ENCODE measurements around the gene INPP5A. TPM values are rescaled to one million over a fixed set of nuclear protein-coding genes. Genes with fewer than 3 reads are reported as not detected.
A peak's percentile ranks its signal among the peaks of the same experiment; 100 is the strongest.

Gene INPP5A
- total RNA-seq, 1 donor from 2014 or later, result 30.6 TPM

DNA sequence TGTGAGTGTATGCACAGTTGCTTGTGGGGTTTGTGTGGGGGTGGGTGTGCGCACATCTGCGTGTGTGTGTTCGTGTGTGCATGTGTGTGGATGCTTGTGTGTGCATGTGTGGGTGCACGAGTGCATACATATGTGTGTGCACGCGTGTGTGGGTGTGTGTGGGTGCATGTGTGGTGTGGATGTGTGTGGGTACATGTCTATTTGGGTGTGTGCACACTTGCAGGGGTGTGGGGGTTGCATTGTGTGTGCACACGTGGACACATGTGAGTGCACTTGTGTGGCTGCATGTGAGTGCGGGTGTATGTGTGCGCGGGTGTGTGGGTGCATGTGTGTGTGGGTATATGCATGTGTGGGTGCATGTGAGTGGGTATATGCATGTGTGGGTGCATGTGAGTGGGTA lies 174.7 kb downstream of the INPP5A start:
- no peak overlapping the region for H3K27ac Mint-ChIP-seq

DNA sequence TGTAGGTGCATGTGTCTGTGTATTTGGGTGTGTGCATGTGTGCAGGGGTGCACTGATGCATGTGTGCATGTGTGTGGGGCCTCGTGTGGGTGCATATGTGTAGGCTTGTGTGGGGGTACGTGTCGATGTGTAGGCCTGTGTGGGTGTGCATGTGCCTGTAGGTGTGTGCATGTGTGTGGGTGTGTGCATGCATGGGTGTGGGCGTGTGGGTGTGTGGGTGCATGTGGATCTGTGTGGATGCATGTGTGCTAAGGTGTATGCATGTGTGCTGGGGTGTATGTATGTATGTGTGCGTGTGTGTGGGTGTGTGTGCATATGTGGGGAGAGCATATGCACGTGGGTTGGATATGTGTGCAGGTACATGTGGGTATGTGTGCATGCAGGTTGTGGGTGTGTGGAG lies 175.2 kb downstream of the INPP5A start:
- Mint-ChIP-seq H3K4me3 (ENCODE audit: low read depth) (no peak overlapping the region), H3K9me3 (ENCODE audit: low read depth) (no peaks in the 10 kb centered on the region), H3K27ac (peak overlapping the region; percentile 73), H3K27me3 (no peaks in the 10 kb centered on the region), H3K36me3 (ENCODE audit: insufficient read depth) (peaks cover 17% of the 10 kb centered on the region), H3K4me1 (ENCODE audit: low read depth) (peaks cover 4% of the 10 kb centered on the region)
- DNase-seq (ENCODE audit: low spot score, unreplicated experiment), result no peak
- TF ChIP-seq, protein P1, sequence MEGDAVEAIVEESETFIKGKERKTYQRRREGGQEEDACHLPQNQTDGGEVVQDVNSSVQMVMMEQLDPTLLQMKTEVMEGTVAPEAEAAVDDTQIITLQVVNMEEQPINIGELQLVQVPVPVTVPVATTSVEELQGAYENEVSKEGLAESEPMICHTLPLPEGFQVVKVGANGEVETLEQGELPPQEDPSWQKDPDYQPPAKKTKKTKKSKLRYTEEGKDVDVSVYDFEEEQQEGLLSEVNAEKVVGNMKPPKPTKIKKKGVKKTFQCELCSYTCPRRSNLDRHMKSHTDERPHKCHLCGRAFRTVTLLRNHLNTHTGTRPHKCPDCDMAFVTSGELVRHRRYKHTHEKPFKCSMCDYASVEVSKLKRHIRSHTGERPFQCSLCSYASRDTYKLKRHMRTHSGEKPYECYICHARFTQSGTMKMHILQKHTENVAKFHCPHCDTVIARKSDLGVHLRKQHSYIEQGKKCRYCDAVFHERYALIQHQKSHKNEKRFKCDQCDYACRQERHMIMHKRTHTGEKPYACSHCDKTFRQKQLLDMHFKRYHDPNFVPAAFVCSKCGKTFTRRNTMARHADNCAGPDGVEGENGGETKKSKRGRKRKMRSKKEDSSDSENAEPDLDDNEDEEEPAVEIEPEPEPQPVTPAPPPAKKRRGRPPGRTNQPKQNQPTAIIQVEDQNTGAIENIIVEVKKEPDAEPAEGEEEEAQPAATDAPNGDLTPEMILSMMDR (IDR thresholded peaks at IDR 0.05; ENCODE audit: unreplicated experiment), result no peak

More for the DNA sequence above, 174.7 kb downstream of the INPP5A start:
- TF ChIP-seq, protein P1 (IDR thresholded peaks at IDR 0.05; ENCODE audit: unreplicated experiment), result no peak
- Mint-ChIP-seq H3K9me3 (ENCODE audit: low read depth) (no peaks in the 10 kb centered on the region), H3K4me3 (ENCODE audit: low read depth) (no peak overlapping the region), H3K4me1 (ENCODE audit: low read depth) (peaks cover 4% of the 10 kb centered on the region), H3K36me3 (ENCODE audit: insufficient read depth) (peaks cover 21% of the 10 kb centered on the region), H3K27me3 (no peaks in the 10 kb centered on the region)
- DNase-seq (ENCODE audit: low spot score, unreplicated experiment), result no peak

DNA sequence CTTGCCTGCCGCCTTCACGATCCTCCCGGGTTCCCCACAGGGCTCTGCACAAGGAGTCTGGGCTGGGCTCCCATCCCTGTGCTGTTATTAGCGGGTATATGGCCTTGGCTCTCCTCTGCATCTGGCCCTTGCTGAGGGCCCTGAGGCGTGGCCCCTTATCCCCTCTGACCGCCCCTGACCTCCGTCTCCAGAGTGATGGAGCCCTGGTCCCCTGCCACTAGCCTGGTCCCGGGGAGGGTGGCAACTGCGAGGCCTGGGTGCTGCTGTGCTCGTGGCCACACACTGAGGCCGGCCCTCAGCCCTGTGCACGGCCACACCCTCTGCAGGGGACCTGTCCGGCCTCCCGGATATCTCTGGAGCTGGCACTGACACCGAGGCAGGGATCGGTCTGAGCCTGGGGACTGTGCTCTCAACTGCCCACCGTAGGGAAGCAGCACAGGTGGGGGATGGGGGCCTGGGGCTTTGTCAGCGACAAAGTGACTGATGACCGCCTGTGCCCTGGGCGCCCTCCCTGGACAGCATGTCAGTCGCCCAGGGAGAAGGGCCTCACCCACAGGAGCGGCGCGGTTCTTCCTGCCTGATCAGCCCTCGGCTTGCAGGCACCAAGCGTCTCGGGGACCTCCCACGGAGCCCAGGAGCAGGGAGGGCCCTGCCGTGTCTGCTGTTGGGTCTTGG lies 176.0 kb downstream of the INPP5A start:
- H3K9me3 Mint-ChIP-seq (ENCODE audit: low read depth), result no peaks in the 10 kb centered on the region
- no peak overlapping the region for H3K4me3 Mint-ChIP-seq (ENCODE audit: low read depth)
- H3K4me1 Mint-ChIP-seq (ENCODE audit: low read depth), result peaks cover 4% of the 10 kb centered on the region
- peaks cover 11% of the 10 kb centered on the region for H3K36me3 Mint-ChIP-seq (ENCODE audit: insufficient read depth)
- TF ChIP-seq, protein P1 (IDR thresholded peaks at IDR 0.05; ENCODE audit: unreplicated experiment), result no peak
- DNase-seq (ENCODE audit: low spot score, unreplicated experiment), result no peak
- no peaks in the 10 kb centered on the region for H3K27me3 Mint-ChIP-seq
- H3K27ac Mint-ChIP-seq, result no peak overlapping the region

DNA sequence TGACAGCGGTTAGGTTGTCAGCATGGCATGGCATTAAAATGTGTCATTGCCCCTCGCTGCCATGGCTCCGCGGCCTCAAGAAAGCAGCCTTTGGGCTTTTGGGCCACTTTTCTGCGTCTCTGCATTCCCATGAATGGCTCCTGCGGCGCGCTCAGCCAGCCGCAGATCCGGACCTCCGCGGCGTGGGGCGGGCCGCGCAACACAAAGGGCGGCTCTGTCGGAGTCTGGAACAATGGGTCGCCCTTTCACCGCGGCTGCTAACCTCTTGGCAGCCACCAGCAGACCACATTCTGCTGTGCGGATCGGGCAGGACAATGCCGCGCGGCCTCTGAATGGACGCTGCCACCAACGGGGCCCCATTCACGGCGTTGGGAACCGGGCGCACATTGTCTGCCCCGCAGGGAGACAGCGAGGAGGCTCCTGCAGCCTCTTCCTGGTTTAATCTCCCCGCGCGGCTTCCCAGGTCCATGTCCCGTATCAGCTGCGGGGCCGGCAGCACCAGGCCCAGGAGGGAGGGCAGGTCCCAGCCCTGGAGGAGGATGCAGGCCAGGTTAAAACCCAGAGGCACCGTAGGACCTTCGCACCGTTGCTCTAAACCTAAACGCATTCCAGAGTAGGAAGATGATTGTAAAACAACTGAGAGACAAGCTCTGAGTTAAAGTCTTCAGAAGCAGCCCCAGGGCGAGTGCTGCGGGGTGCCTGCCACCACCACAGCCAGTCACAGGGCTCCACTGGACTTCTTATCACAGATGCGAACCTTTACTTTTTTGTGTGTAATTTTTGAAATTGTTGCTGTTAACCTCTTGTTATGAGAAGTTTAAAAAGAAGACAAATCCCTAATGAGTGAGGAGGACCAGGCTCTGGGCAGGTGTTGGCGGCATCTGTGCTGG lies 176.8 kb downstream of the INPP5A start:
- TF ChIP-seq, protein P1 (IDR thresholded peaks at IDR 0.05; ENCODE audit: unreplicated experiment), result no peak
- Mint-ChIP-seq H3K9me3 (ENCODE audit: low read depth) (no peaks in the 10 kb centered on the region), H3K36me3 (ENCODE audit: insufficient read depth) (peaks cover 10% of the 10 kb centered on the region), H3K27ac (no peak overlapping the region), H3K4me1 (ENCODE audit: low read depth) (peaks cover 4% of the 10 kb centered on the region), H3K4me3 (ENCODE audit: low read depth) (no peak overlapping the region), H3K27me3 (no peaks in the 10 kb centered on the region)
- DNase-seq (ENCODE audit: low spot score, unreplicated experiment), result no peak

DNA sequence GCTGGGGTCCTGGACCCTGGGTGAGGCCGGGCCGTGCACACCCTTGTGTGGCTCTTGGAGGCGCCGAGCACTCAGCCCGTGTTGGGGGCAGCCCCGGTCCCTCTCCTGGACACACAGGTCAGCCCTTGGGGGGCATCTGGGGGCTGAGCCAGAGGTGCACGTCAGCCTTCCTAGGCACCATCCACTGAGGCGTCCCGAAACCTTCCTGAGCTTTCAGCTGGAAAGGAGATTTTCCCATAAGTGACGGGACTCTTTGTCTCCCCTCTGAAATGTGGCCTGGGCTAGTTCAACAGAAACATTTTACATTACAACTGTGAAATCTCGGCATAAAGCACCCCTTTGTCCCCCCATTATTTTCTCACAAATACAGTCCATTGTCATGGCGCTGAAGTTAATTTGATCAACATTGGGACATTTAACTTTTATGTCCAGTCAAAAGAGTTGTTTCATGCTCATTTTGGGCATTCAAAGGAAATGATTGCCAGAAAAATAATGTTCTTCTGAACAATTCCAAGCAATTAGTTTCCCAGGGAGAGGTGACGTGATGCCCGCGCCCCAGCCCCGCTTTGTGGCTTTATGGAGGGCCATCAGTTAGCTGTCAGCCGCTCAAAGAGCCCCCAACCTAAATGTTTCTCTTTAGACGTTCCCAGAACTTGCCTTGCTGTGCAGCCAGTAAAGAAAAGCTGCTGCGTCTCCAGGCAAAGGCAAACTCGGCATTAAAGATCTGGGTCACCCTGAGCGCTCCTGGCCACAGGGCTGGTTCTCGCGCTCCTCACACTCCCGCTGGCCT lies 177.6 kb downstream of the INPP5A start:
- peak overlapping the region; percentile 26 for H3K4me3 Mint-ChIP-seq (ENCODE audit: low read depth)
- no peak overlapping the region for H3K27ac Mint-ChIP-seq
- H3K9me3 Mint-ChIP-seq (ENCODE audit: low read depth), result no peaks in the 10 kb centered on the region
- TF ChIP-seq, protein P1 (IDR thresholded peaks at IDR 0.05; ENCODE audit: unreplicated experiment), result no peak
- H3K36me3 Mint-ChIP-seq (ENCODE audit: insufficient read depth), result peaks cover 8% of the 10 kb centered on the region
- H3K27me3 Mint-ChIP-seq, result no peaks in the 10 kb centered on the region
- H3K4me1 Mint-ChIP-seq (ENCODE audit: low read depth), result peaks cover 4% of the 10 kb centered on the region
- no peak for DNase-seq (ENCODE audit: low spot score, unreplicated experiment)

Measured in progenitor cell of endocrine pancreas (in vitro differentiated cells).